ENCODE measurements around the gene GARS1. TPM values are rescaled to one million over a fixed set of nuclear protein-coding genes. Genes with fewer than 3 reads are reported as not detected.

GARS1 gene, protein sequence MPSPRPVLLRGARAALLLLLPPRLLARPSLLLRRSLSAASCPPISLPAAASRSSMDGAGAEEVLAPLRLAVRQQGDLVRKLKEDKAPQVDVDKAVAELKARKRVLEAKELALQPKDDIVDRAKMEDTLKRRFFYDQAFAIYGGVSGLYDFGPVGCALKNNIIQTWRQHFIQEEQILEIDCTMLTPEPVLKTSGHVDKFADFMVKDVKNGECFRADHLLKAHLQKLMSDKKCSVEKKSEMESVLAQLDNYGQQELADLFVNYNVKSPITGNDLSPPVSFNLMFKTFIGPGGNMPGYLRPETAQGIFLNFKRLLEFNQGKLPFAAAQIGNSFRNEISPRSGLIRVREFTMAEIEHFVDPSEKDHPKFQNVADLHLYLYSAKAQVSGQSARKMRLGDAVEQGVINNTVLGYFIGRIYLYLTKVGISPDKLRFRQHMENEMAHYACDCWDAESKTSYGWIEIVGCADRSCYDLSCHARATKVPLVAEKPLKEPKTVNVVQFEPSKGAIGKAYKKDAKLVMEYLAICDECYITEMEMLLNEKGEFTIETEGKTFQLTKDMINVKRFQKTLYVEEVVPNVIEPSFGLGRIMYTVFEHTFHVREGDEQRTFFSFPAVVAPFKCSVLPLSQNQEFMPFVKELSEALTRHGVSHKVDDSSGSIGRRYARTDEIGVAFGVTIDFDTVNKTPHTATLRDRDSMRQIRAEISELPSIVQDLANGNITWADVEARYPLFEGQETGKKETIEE
- 37.0 TPM for total RNA-seq

GRCh38 chr7:30594540-30595435 lies at the start of gene GARS1:
Gene GARS1, plus strand, starts transcription at chr7:30594878. Its CDS starts 44 bp downstream, at chr7:30594922.
- ATAC-seq (peak; percentile 89), DNase-seq (ENCODE audit: low spot score) (peak; percentile 92)

- no peak for DNase-seq (ENCODE audit: low spot score)
- ATAC-seq = no peak
These were observed 48.7 kb upstream of the GARS1 start for GRCh38 chr7:30545791-30546555.

- ATAC-seq (no peak), DNase-seq (ENCODE audit: low spot score) (no peak)
These were observed 48.1 kb upstream of the GARS1 start for GRCh38 chr7:30546596-30546995.

- peak; percentile 62 for DNase-seq (ENCODE audit: low spot score)
- peak; percentile 91 for ATAC-seq
These were observed 45.8 kb upstream of the GARS1 start for GRCh38 chr7:30548845-30549244.

DNA sequence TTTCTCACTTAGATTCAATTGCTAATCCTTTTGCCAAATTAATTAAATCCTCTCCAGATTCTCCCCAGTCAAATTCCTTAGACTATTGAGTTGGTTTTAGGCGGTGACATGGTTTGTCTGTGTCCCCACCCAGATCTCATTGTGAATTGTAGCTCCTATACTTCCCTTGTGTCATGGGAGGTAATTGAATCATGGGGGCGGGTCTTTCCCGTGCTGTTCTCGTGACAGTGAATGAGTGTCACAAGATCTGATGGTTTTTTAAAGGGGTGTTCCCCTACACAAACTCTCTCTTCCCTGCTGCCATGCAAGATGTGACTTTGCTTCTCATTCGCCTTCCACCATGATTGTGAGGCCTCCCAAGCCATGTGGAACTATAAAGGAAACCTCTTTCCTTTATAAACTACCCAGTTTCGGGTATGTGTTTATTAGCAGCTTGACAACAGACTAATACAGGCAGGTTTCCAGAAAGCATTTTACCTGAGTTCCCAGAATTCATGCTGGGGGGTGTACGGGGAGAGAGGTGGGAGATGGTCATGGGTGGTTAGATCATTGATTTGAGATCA lies 44.7 kb upstream of the GARS1 start:
- DNase-seq (ENCODE audit: low spot score) (no peak), ATAC-seq (no peak)

- DNase-seq (ENCODE audit: low spot score) (no peak), ATAC-seq (peak; percentile 8)
These were observed 42.3 kb upstream of the GARS1 start for GRCh38 chr7:30552330-30552729.

DNA sequence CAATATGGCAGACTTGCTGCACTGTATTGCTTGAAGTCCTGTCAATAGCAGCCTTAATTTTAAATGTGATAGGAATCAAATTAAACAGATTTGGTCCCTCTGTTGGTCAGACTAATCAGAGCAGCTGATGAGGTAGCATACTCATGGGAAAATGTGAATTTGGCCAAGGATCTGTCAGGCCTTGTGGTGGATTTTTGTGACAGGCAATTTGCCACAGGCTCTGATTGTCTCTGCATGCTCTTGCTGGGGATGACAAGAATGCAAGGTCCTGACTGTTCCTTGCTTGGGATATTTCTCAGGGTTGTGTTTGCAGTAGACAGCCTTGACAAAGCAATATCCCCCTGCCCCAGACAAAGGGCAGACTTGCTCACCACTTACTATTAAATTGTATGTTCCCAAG lies 41.5 kb upstream of the GARS1 start:
- DNase-seq (ENCODE audit: low spot score) (no peak), ATAC-seq (no peak)

GRCh38 chr7:30553546-30553945 lies 41.1 kb upstream of the GARS1 start:
- DNase-seq (ENCODE audit: low spot score) = no peak

DNA sequence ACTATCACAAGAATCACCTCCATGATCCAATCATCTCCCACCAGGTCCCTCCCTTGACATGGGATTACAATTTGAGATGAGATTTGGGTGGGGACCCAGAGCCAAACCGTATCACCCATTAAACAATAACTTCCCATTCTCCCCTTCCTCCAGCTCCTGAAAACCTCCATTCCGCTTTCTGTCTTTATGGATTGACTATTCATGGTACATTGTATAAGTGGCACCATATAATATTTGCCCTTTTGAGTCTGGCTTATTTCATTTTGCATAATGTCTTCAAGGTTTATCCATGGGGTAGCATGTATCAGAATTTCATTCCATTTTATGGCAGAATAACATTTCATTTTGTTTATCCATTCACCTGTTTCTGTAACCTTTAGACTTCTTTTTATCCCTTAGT lies 39.2 kb upstream of the GARS1 start:
- DNase-seq (ENCODE audit: low spot score) (no peak), ATAC-seq (no peak)

More at GRCh38 chr7:30553546-30553945, 41.1 kb upstream of the GARS1 start:
- no peak for ATAC-seq

DNA sequence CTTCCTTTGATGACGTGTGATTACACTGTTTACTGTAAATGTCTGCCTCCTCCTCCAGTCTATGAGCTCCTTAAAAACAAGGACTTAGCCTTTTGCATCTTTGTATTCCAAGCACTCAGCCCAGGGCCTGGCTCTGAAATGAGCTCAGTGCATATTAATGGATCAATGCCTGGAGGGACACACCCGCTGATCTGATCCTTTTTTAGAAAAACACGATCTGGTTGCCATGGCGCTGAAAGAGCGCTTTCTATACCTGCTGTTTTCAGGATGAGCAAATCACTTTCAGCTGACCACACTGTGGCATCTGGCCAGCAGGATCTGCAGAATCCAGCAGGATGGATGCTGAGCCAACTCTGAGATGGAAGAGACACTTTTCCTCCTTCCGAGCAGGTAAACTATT lies 37.8 kb upstream of the GARS1 start:
- ATAC-seq = no peak
- no peak for DNase-seq (ENCODE audit: low spot score)

- no peak for ATAC-seq
- DNase-seq (ENCODE audit: low spot score) = no peak
These were observed 37.4 kb upstream of the GARS1 start for GRCh38 chr7:30557245-30557644.

DNA sequence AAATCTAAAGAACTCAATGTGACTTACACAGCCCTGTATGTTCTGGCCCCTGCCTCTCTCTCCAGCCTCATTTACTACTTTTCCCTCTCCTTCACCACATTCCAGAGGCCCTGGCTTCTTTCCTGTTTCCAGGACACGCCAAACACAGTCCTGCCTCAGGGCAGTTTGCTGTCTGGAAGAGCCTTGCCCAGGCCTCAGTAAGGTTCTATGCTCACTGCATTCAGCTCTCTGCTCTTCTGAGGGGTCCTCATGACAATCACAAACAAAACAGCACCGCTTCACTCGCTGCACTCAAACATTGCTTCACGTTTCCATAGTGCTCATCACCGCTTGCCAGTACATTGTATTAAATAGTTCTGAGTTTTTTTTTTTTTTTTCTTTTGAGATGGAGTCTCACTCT lies 35.1 kb upstream of the GARS1 start:
- ATAC-seq = no peak
- no peak for DNase-seq (ENCODE audit: low spot score)

GRCh38 chr7:30561389-30561788 lies 33.3 kb upstream of the GARS1 start:
- DNase-seq (ENCODE audit: low spot score) (no peak), ATAC-seq (no peak)

DNA sequence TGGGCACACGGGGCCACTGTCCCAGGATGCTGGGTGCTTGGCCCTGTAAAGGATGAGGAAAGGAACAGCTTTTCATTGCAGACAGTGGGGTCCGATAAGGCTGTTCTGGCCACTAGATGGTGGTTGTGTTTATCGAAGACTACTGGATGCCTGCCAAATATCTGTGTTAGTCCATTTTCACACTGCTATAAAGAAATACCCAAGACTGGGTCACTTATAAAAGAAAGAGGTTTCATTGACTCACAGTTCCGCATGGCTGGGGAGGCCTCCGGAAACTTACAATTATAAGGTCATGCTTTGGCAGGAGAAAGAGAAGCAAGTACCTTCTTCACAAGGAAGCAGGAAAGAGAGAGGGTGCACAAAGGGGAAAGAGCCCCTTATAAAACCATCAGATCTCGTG lies 32.2 kb upstream of the GARS1 start:
- DNase-seq (ENCODE audit: low spot score) = no peak
- ATAC-seq = no peak

- ATAC-seq (no peak), DNase-seq (ENCODE audit: low spot score) (no peak)
These were observed 31.8 kb upstream of the GARS1 start for GRCh38 chr7:30562909-30563308.

- no peak for DNase-seq (ENCODE audit: low spot score)
These were observed 31.2 kb upstream of the GARS1 start for GRCh38 chr7:30563326-30563942.

GRCh38 chr7:30564243-30564892 lies 30.3 kb upstream of the GARS1 start:
- ATAC-seq (peak; percentile 97), DNase-seq (ENCODE audit: low spot score) (peak; percentile 80)

More at GRCh38 chr7:30563326-30563942, 31.2 kb upstream of the GARS1 start:
- ATAC-seq = no peak

DNA sequence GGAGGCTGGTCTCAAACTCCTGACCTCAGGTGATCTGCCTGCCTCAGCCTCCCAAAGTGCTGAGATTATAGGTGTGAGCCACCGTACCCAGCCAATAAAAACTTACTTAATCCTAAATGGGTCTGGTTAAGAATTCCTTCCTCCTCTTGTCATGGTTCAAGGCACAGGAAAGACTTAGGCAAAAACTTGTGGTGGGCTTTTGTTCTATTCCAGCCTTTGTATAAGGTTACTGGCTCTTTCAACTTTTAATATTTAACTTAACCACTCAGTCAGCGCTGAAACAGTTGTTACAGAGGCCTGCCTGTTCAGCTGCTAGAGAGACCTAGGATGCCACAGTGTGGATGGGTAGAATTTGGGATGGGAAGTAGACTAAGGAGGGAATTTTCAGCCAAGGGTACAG lies 28.1 kb upstream of the GARS1 start:
- DNase-seq (ENCODE audit: low spot score) = no peak
- ATAC-seq = no peak

DNA sequence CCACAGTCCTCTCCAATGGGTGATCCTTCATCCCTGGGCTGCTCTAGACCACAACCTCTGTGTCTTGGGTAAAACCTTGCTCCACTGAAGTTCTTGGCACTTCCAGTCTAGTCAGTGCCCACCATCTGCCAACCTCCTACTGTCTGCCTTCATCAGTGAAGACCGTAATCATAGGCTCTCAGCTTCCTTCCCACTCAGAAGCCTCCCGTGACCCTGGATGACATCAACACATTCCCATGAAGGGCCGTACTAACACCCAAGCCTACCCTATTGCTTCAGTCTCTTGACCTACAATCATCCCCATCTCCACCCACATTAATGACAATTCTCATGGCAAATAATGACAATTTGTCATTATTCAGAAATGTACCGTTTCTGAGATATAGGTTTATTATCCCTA lies 27.6 kb upstream of the GARS1 start:
- DNase-seq (ENCODE audit: low spot score) (no peak), ATAC-seq (no peak)

Data from left lobe of liver (tissue), 2 donors.